HG03064 (cell line): ENCODE data around the gene ITPK1.

Experiments
- ATAC-seq: cut with Tn5 transposase; IDR thresholded peaks from one replicate; pipeline ENCODE4 v1.9.1; 2021; ENCODE audit warnings: low read depth; ENCODE audit not compliant: unreplicated experiment

ITPK1 gene

GRCh38 chr14:92997343-92998061 lies 118.2 kb downstream of the ITPK1 start:
- ATAC-seq: no peak

GRCh38 chr14:92995620-92996019 lies 120.1 kb downstream of the ITPK1 start:
- no peak for ATAC-seq

- ATAC-seq: no peak
Measured at GRCh38 chr14:92994942-92995341, 120.8 kb downstream of the ITPK1 start.

GRCh38 chr14:92994131-92994676 lies 121.5 kb downstream of the ITPK1 start:
- no peak for ATAC-seq

GRCh38 chr14:92993302-92993701 lies 122.4 kb downstream of the ITPK1 start:
- ATAC-seq: no peak

- no peak for ATAC-seq
Measured at GRCh38 chr14:92991536-92991935, 124.2 kb downstream of the ITPK1 start.

GRCh38 chr14:92990456-92991430 lies 125.0 kb downstream of the ITPK1 start:
- no peak for ATAC-seq

- no peak for ATAC-seq
Measured at GRCh38 chr14:92988786-92989755, 126.7 kb downstream of the ITPK1 start.

GRCh38 chr14:92987713-92988510 lies 127.8 kb downstream of the ITPK1 start:
- ATAC-seq: no peak

GRCh38 chr14:92987148-92987570 lies 128.6 kb downstream of the ITPK1 start:
- no peak for ATAC-seq

GRCh38 chr14:92986254-92987147 lies 129.2 kb downstream of the ITPK1 start:
- no peak for ATAC-seq

- no peak for ATAC-seq
Measured at GRCh38 chr14:92985521-92985920, 130.2 kb downstream of the ITPK1 start.

- no peak for ATAC-seq
Measured at GRCh38 chr14:92984896-92985295, 130.8 kb downstream of the ITPK1 start.

GRCh38 chr14:92984082-92984788 lies 131.5 kb downstream of the ITPK1 start:
- ATAC-seq: no peak

- ATAC-seq: no peak
Measured at GRCh38 chr14:92982956-92983355, 132.8 kb downstream of the ITPK1 start.

- no peak for ATAC-seq
Measured at GRCh38 chr14:92981726-92982125, 134.0 kb downstream of the ITPK1 start.

GRCh38 chr14:92980866-92981265 lies 134.9 kb downstream of the ITPK1 start:
- ATAC-seq: no peak
